K562 (cell line): Measurements from ENCODE around the gene DOP1A. TPM values are rescaled to one million over a fixed set of nuclear protein-coding genes. Genes with fewer than 3 reads are reported as not detected.

Source experiments
- ATAC-seq: fragments of 200-7000 bp; cut with Tn5 transposase; 3 replicates; pipeline ENCODE4 v1.9.1; 2020; ENCODE audit warnings: moderate library complexity
- BruUV-seq: library from RNA; stranded (reverse); fragments of 400-500 nt; replicated peaks from 2 replicates; lab custom pipeline; 2021; lab: Mats Ljungman, UMichigan
- CTCF ChIA-PET: fragments of 300-600 bp; formaldehyde crosslinking; extraction: SDS; loops from one replicate; lab custom pipeline; 2021; ENCODE audit warnings: low intra/inter-chr PET ratio; lab: Yijun Ruan, JAX
- POLR2A ChIA-PET: fragments of 300-600, 350-650 bp; sonication (Branson Sonifier 250); formaldehyde crosslinking; extraction: SDS; loops from one replicate; lab custom pipeline; 2021; ENCODE audit warnings: antibody characterized with exemption, inconsistent platforms; lab: Yijun Ruan, JAX
- DNase-seq, 4 experiments: peaks; one replicate each; pipeline versions ENCODE4 v3.0.0 to v3.0.0-alpha.2; 2011 to 2018; ENCODE audit warnings: low spot score in 3 of 4, mixed read lengths in 3 of 4; ENCODE audit errors: extremely low read depth in 1 of 4
- FAIRE-seq: peaks from 2 replicates; lab custom pipeline; 2011; peaks lifted over from hg19 to GRCh38; lab: Jason Lieb, UNC
- H2AFZ ChIP-seq: 2 replicates; pipeline ENCODE4 v1.6.0; 2011; ENCODE audit warnings: low read depth, low read length, control low read depth, inconsistent platforms
- H3K27ac ChIP-seq: fragments of 200-600 bp; 3 replicates; pipeline ENCODE4 v1.8.0; 2011; ENCODE audit warnings: low read depth, mild to moderate bottlenecking, control low read depth, inconsistent platforms, low read length, moderate library complexity, mixed read lengths; ENCODE audit errors: extremely low read depth
- H3K27me3 ChIP-seq, 2 experiments: fragments of 300-600 bp in 1 of 2; 2 replicates in 1 of 2; 3 replicates in 1 of 2; pipeline versions ENCODE4 v1.6.0 to v1.8.0; 2011; ENCODE audit warnings: inconsistent platforms in 2 of 2, low read length in 2 of 2, mild to moderate bottlenecking in 1 of 2, mixed read lengths in 1 of 2, moderate library complexity in 1 of 2; ENCODE audit not compliant: control insufficient read depth in 2 of 2, insufficient read depth in 2 of 2
- H3K36me3 ChIP-seq: fragments of 300-600 bp; 3 replicates; pipeline ENCODE4 v1.8.0; 2011; ENCODE audit warnings: mild to moderate bottlenecking, low read length, inconsistent platforms; ENCODE audit not compliant: control insufficient read depth, insufficient read depth
- H3K4me1 ChIP-seq, 2 experiments: fragments of 200-600 bp in 1 of 2; replicated peaks in 1 of 2; 2 replicates in 1 of 2; 3 replicates in 1 of 2; pipeline versions ENCODE4 v1.5.1 to v1.8.0; 2011; ENCODE audit warnings: inconsistent platforms in 2 of 2, low read length in 2 of 2, mild to moderate bottlenecking in 1 of 2, mixed read lengths in 1 of 2, moderate library complexity in 1 of 2; ENCODE audit not compliant: control insufficient read depth in 2 of 2, insufficient read depth in 2 of 2
- H3K4me2 ChIP-seq: 2 replicates; pipeline ENCODE4 v1.6.1; 2011; ENCODE audit warnings: low read length, control low read depth, inconsistent platforms, mixed read lengths; ENCODE audit not compliant: insufficient read depth
- H3K4me3 ChIP-seq: fragments of 200-600 bp; sonication (generic), shearing (Covaris generic); 2 replicates; pipeline ENCODE4 v1.5.1; 2016; ENCODE audit warnings: control low read depth, inconsistent platforms
- H3K79me2 ChIP-seq: fragments of 200-600 bp; 3 replicates; pipeline ENCODE4 v1.8.0; 2011; ENCODE audit warnings: low read length, inconsistent platforms; ENCODE audit not compliant: control insufficient read depth, insufficient read depth
- H3K9ac ChIP-seq, 2 experiments: 2 replicates each; pipeline versions ENCODE4 v1.6.0 to v1.6.1; 2011; ENCODE audit warnings: low read depth in 2 of 2, low read length in 2 of 2, control low read depth in 1 of 2, inconsistent platforms in 1 of 2, mild to moderate bottlenecking in 1 of 2, mixed read lengths in 1 of 2; ENCODE audit not compliant: insufficient read depth in 1 of 2
- H3K9me1 ChIP-seq: one replicate; pipeline ENCODE4 v1.6.0; 2011; ENCODE audit warnings: inconsistent platforms, mild to moderate bottlenecking, low read length, moderate library complexity; ENCODE audit not compliant: control insufficient read depth, insufficient read depth
- H3K9me3 ChIP-seq: replicated peaks from 2 replicates; pipeline ENCODE4 v1.5.1; 2011; ENCODE audit warnings: low read depth, low read length, inconsistent platforms; ENCODE audit not compliant: control insufficient read depth, insufficient read depth
- H4K20me1 ChIP-seq: replicated peaks from 2 replicates; pipeline ENCODE4 v1.6.1; 2011; ENCODE audit warnings: low read length, inconsistent platforms, mixed read lengths; ENCODE audit not compliant: control insufficient read depth, insufficient read depth
- HMG20B ChIP-seq: fragments of 250-450 bp; sonication (Bioruptor Pico); IDR thresholded peaks from 2 replicates; pipeline ENCODE4 v1.5.0; 2021; ENCODE audit warnings: mild to moderate bottlenecking
- RREB1 ChIP-seq: fragments of 250-450 bp; sonication (Bioruptor Pico); IDR thresholded peaks from 2 replicates; pipeline ENCODE4 v1.4.0; 2020
- TBL1XR1 ChIP-seq, 2 experiments: IDR thresholded peaks; 2 replicates each; pipeline ENCODE4 v1.6.1; 2012; ENCODE audit warnings: improper control_type of control experiment in 2 of 2, low read length in 2 of 2, mild to moderate bottlenecking in 1 of 2
- WGBS: fragments of 100-300 bp; shearing (Covaris generic); methylation state at CpG from one replicate; pipeline ENCODE4 v1.1.6; 2016; ENCODE audit warnings: low coverage, mixed read lengths; ENCODE audit not compliant: insufficient coverage; ENCODE audit errors: missing lambda C conversion rate; 5-methylcytosine and 5-hydroxymethylcytosine counted together
- in situ Hi-C: fragments of 300-500 bp; cut with MboI; formaldehyde crosslinking; loops from 4 replicates; pipeline ENCODE4 v1.15.0; 2018; ENCODE audit warnings: inconsistent platforms, mixed read lengths
- intact Hi-C: fragments of 100-400 bp; cut with micrococcal nuclease; formaldehyde crosslinking; loops from 2 replicates; pipeline ENCODE4 v1.14.2; 2022
- polyA plus RNA-seq, 8 experiments: library from polyadenylated mRNA; depleted of rRNA in 4 of 8; stranded (reverse) in 5 of 8; unstranded in 3 of 8; fragments of >200 nt; fragmentation: Nextera tagmentation in 2 of 8; fragmentation: Illumina TruSeq in 1 of 8; extraction: Ambion mirVana in 2 of 8; extraction: Trizol in 1 of 8; gene quantifications; 2 replicates each; pipeline versions ENCODE4 v1.2.1 to v1.2.3, GENCODE V29; 2011 to 2014; ENCODE audit warnings: inconsistent platforms in 1 of 8, missing spikeins in 1 of 8
- total RNA-seq, 7 experiments: library from RNA; depleted of rRNA in 6 of 7; stranded (reverse); fragments of >200 nt in 6 of 7; fragmentation: Illumina TruSeq in 2 of 7; extraction: Trizol in 2 of 7; gene quantifications; 2 replicates each; pipeline versions ENCODE4 v1.2.1 to v1.2.3, GENCODE V29; 2011 to 2021; ENCODE audit warnings: low replicate concordance in 1 of 7
- TF ChIP-seq, protein P1 (sequence below): sonication (generic); formaldehyde crosslinking; IDR thresholded peaks from 2 replicates; pipeline ENCODE4 v1.8.0; 2022; ENCODE audit warnings: mild to moderate bottlenecking, missing genetic modification reagents
- TF ChIP-seq, protein P2 (sequence below): fragments of 450-650 bp; IDR thresholded peaks from one replicate; pipeline ENCODE4 v1.6.1; 2018; ENCODE audit warnings: mild to moderate bottlenecking, moderate library complexity; ENCODE audit not compliant: partially characterized antibody
- TF ChIP-seq, protein P3 (sequence below): fragments of 450-650 bp; IDR thresholded peaks from 2 replicates; pipeline ENCODE4 v1.6.1; 2018; ENCODE audit not compliant: partially characterized antibody
- TF ChIP-seq, protein P4 (sequence below): fragments of 450-650 bp; IDR thresholded peaks from 2 replicates; pipeline ENCODE4 v1.6.1; 2017; ENCODE audit warnings: antibody characterized with exemption

DOP1A gene
- total and polyA plus RNA-seq, 9 of the 15 experiments (the other 6 are each of a cell fraction or from before 2014, with no cell fraction given), result 0.75 to 10.5 (median 4.4) TPM

DNA sequence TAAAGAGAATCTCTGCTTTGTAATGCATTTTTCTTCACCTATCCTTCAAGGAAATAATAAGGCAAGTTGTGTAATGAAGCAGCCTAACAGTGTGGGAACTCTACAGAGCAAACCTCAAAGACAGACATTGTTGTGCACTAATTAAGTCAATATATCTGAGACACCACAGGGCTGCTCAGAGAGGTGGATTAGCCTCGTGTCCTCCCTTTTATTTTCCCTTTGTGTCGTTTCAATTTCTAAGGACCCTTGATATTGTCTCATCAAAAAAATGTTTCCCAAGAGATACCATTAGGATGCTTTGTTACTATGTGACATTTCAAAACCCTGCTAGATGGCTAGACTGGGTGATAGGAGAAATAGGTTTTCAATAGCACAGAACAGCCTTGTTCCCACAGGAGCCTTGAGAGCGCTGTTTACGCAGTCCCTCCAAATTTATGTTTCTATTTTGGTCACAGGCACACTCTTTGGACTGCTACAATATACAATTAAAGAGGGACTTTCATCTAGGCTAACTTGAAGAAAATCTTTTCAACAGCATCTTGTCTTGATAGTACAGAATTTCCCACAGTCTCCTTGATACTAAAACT is 24.9 kb upstream of the DOP1A start:
- FAIRE-seq, result no peak
- in situ Hi-C loops (no loop called here), intact Hi-C loops (no loop called here)
- Histone ChIP-seq H3K4me3 (no peak overlapping the region), H3K4me2 (no peak overlapping the region), H3K79me2 (no peaks in the 10 kb centered on the region), H3K36me3 (peaks cover 9% of the 10 kb centered on the region; the same call in 1 of the 3 replicates), H3K9ac (no peak overlapping the region), H3K4me1 (no peaks in the 10 kb centered on the region; a peak in 1 of 5 replicates), H3K27ac (no peak overlapping the region), H3K9me1 (no peaks in the 10 kb centered on the region), H3K27me3 (no peaks in the 10 kb centered on the region), H3K9me3 (no peaks in the 10 kb centered on the region), H2AFZ (no peak overlapping the region), H4K20me1 (no peaks in the 10 kb centered on the region)
- no TSS peak for BruUV-seq
- WGBS, result 83% methylated on average over 4 of the region's 4 CpGs
- no peak for DNase-seq
- ChIA-PET CTCF (no interaction called here), POLR2A (no interaction called here)
- no peak for ATAC-seq
- TF ChIP-seq, protein P1, sequence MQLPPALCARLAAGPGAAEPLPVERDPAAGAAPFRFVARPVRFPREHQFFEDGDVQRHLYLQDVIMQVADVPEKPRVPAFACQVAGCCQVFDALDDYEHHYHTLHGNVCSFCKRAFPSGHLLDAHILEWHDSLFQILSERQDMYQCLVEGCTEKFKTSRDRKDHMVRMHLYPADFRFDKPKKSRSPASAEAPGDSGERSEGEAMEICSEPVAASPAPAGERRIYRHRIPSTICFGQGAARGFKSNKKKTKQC, result no peak
- TF ChIP-seq TBL1XR1 (IDR thresholded peaks at IDR 0.05; ENCODE audit: low read length in 2 of 2), result no peak
- TF ChIP-seq, protein P2, sequence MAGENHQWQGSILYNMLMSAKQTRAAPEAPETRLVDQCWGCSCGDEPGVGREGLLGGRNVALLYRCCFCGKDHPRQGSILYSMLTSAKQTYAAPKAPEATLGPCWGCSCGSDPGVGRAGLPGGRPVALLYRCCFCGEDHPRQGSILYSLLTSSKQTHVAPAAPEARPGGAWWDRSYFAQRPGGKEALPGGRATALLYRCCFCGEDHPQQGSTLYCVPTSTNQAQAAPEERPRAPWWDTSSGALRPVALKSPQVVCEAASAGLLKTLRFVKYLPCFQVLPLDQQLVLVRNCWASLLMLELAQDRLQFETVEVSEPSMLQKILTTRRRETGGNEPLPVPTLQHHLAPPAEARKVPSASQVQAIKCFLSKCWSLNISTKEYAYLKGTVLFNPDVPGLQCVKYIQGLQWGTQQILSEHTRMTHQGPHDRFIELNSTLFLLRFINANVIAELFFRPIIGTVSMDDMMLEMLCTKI, result no peak
- TF ChIP-seq HMG20B (CRISPR knock-in tag), result no peak
- TF ChIP-seq, protein P3, sequence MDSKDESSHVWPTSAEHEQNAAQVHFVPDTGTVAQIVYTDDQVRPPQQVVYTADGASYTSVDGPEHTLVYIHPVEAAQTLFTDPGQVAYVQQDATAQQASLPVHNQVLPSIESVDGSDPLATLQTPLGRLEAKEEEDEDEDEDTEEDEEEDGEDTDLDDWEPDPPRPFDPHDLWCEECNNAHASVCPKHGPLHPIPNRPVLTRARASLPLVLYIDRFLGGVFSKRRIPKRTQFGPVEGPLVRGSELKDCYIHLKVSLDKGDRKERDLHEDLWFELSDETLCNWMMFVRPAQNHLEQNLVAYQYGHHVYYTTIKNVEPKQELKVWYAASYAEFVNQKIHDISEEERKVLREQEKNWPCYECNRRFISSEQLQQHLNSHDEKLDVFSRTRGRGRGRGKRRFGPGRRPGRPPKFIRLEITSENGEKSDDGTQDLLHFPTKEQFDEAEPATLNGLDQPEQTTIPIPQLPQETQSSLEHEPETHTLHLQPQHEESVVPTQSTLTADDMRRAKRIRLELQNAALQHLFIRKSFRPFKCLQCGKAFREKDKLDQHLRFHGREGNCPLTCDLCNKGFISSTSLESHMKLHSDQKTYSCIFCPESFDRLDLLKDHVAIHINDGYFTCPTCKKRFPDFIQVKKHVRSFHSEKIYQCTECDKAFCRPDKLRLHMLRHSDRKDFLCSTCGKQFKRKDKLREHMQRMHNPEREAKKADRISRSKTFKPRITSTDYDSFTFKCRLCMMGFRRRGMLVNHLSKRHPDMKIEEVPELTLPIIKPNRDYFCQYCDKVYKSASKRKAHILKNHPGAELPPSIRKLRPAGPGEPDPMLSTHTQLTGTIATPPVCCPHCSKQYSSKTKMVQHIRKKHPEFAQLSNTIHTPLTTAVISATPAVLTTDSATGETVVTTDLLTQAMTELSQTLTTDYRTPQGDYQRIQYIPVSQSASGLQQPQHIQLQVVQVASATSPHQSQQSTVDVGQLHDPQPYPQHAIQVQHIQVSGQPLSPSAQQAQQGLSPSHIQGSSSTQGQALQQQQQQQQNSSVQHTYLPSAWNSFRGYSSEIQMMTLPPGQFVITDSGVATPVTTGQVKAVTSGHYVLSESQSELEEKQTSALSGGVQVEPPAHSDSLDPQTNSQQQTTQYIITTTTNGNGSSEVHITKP, result no peak
- TF ChIP-seq, protein P4, sequence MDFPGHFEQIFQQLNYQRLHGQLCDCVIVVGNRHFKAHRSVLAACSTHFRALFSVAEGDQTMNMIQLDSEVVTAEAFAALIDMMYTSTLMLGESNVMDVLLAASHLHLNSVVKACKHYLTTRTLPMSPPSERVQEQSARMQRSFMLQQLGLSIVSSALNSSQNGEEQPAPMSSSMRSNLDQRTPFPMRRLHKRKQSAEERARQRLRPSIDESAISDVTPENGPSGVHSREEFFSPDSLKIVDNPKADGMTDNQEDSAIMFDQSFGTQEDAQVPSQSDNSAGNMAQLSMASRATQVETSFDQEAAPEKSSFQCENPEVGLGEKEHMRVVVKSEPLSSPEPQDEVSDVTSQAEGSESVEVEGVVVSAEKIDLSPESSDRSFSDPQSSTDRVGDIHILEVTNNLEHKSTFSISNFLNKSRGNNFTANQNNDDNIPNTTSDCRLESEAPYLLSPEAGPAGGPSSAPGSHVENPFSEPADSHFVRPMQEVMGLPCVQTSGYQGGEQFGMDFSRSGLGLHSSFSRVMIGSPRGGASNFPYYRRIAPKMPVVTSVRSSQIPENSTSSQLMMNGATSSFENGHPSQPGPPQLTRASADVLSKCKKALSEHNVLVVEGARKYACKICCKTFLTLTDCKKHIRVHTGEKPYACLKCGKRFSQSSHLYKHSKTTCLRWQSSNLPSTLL, result no peak
- TF ChIP-seq RREB1 (CRISPR knock-in tag), result no peak
